ENCODE measurements around the gene KDELR3. TPM values are rescaled to one million over a fixed set of nuclear protein-coding genes. Genes with fewer than 3 reads are reported as not detected.

KDELR3 gene
- total and polyA plus RNA-seq, 10 of the 15 experiments (the other 5 are each of a cell fraction or from before 2014, with no cell fraction given) = 0.15 to 0.98 (median 0.25) TPM; not detected in 1

- Histone ChIP-seq H3K36me3 (ENCODE audit: control insufficient read depth in 2 of 2, insufficient read depth in 2 of 2, low read length in 1 of 2) (no peaks in the 10 kb centered on the region), H3K79me2 (ENCODE audit: control insufficient read depth, insufficient read depth, low read length) (no peaks in the 10 kb centered on the region), H3K9me3 (replicated peaks; ENCODE audit: control insufficient read depth, insufficient read depth, low read length) (no peaks in the 10 kb centered on the region), H3K4me1 (ENCODE audit: control insufficient read depth, insufficient read depth, low read length) (peaks cover 6% of the 10 kb centered on the region; the same call in 1 of the 2 replicates), H3K27me3 (replicated peaks in 1 of 2; ENCODE audit: control insufficient read depth in 2 of 2, insufficient read depth in 2 of 2, low read length in 1 of 2) (peaks cover 18% of the 10 kb centered on the region in 2 experiments), H3K4me3 (no peak overlapping the region; the same call in 1 of the 2 replicates), H3K9ac (ENCODE audit: control insufficient read depth, insufficient read depth, low read length) (no peak overlapping the region), H3K4me2 (ENCODE audit: control insufficient read depth, insufficient read depth) (peak overlapping the region; percentile 17; the same call in 1 of the 2 replicates), H2AFZ (ENCODE audit: control insufficient read depth, low read depth, low read length) (no peak overlapping the region), H4K20me1 (ENCODE audit: control insufficient read depth, insufficient read depth) (peaks cover 3% of the 10 kb centered on the region; the same call in 1 of the 2 replicates), H3K27ac (ENCODE audit: control insufficient read depth, insufficient read depth) (no peak overlapping the region)
- in situ Hi-C loops (cut with MboI) (no loop called here), intact Hi-C loops (cut with micrococcal nuclease; ENCODE audit: unreplicated experiment) (no loop called here)
- no peak for ATAC-seq
- TF ChIP-seq SUZ12 (IDR thresholded peaks at IDR 0.05; ENCODE audit: unreplicated experiment) (peak; percentile 97), SMAD1 (IDR thresholded peaks at IDR 0.05; ENCODE audit: low read depth, partially characterized antibody) (no peak), YY1 (IDR thresholded peaks at IDR 0.05; ENCODE audit: low read depth, low read length) (peak; percentile 77), ZSCAN29 (IDR thresholded peaks at IDR 0.05) (no peak), ZNF622 (IDR thresholded peaks at IDR 0.05) (no peak), BHLHE40 (IDR thresholded peaks at IDR 0.05; ENCODE audit: borderline replicate concordance in 1 of 2, low read depth in 2 of 2, low read length in 1 of 2) (peak in 1 of 2 experiments; percentile 53; a peak in 2 of 4 replicates), SP1 (IDR thresholded peaks at IDR 0.05; ENCODE audit: low read depth, low read length) (peak; percentile 94)
- TF ChIP-seq, protein P1, sequence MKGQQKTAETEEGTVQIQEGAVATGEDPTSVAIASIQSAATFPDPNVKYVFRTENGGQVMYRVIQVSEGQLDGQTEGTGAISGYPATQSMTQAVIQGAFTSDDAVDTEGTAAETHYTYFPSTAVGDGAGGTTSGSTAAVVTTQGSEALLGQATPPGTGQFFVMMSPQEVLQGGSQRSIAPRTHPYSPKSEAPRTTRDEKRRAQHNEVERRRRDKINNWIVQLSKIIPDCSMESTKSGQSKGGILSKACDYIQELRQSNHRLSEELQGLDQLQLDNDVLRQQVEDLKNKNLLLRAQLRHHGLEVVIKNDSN (IDR thresholded peaks at IDR 0.05; ENCODE audit: borderline replicate concordance, extremely low read length, insufficient read depth, low read depth, low read length) = peak; percentile 28
- TF ChIP-seq, protein P2, sequence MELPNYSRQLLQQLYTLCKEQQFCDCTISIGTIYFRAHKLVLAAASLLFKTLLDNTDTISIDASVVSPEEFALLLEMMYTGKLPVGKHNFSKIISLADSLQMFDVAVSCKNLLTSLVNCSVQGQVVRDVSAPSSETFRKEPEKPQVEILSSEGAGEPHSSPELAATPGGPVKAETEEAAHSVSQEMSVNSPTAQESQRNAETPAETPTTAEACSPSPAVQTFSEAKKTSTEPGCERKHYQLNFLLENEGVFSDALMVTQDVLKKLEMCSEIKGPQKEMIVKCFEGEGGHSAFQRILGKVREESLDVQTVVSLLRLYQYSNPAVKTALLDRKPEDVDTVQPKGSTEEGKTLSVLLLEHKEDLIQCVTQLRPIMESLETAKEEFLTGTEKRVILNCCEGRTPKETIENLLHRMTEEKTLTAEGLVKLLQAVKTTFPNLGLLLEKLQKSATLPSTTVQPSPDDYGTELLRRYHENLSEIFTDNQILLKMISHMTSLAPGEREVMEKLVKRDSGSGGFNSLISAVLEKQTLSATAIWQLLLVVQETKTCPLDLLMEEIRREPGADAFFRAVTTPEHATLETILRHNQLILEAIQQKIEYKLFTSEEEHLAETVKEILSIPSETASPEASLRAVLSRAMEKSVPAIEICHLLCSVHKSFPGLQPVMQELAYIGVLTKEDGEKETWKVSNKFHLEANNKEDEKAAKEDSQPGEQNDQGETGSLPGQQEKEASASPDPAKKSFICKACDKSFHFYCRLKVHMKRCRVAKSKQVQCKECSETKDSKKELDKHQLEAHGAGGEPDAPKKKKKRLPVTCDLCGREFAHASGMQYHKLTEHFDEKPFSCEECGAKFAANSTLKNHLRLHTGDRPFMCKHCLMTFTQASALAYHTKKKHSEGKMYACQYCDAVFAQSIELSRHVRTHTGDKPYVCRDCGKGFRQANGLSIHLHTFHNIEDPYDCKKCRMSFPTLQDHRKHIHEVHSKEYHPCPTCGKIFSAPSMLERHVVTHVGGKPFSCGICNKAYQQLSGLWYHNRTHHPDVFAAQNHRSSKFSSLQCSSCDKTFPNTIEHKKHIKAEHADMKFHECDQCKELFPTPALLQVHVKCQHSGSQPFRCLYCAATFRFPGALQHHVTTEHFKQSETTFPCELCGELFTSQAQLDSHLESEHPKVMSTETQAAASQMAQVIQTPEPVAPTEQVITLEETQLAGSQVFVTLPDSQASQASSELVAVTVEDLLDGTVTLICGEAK (IDR thresholded peaks at IDR 0.05; ENCODE audit: borderline replicate concordance) = no peak
- SMC1A ChIA-PET (ENCODE audit: uncharacterized antibody, unreplicated experiment) = no interaction called here
- WGBS (ENCODE audit: insufficient coverage, insufficient replicate concordance, low lambda C conversion rate, missing lambda C conversion rate) = 12% methylated on average over 26 of the region's 90 CpGs
- DNase-seq (ENCODE audit: low read depth, low spot score) = no peak
- POLR2A ChIA-PET = no interaction called here
- no peak for FAIRE-seq
- BruUV-seq (replicated peaks) = no TSS peak
- RAD21 ChIA-PET (ENCODE audit: unreplicated experiment) = no interaction called here
- CTCF ChIA-PET = no interaction called here
Observed at GRCh38 chr22:38455530-38456271, 12.2 kb upstream of the KDELR3 start.
